Measurements from ENCODE around the gene KLHL17.
A peak's percentile ranks its signal among the peaks of the same experiment; 100 is the strongest.

The KLHL17 gene

GRCh38 chr1:1001057-1001783, 40.8 kb downstream of the KLHL17 start:
- TF ChIP-seq EGR1 (IDR thresholded peaks at IDR 0.05), result no peak
- TF ChIP-seq EP300 (IDR thresholded peaks at IDR 0.05; ENCODE audit: borderline replicate concordance), result peak; percentile 7; the same call in 1 of the 2 replicates
- peak; percentile 80; the same call in 1 of the 2 replicates for TF ChIP-seq ZBTB7A (IDR thresholded peaks at IDR 0.05; ENCODE audit: low read depth)

DNA sequence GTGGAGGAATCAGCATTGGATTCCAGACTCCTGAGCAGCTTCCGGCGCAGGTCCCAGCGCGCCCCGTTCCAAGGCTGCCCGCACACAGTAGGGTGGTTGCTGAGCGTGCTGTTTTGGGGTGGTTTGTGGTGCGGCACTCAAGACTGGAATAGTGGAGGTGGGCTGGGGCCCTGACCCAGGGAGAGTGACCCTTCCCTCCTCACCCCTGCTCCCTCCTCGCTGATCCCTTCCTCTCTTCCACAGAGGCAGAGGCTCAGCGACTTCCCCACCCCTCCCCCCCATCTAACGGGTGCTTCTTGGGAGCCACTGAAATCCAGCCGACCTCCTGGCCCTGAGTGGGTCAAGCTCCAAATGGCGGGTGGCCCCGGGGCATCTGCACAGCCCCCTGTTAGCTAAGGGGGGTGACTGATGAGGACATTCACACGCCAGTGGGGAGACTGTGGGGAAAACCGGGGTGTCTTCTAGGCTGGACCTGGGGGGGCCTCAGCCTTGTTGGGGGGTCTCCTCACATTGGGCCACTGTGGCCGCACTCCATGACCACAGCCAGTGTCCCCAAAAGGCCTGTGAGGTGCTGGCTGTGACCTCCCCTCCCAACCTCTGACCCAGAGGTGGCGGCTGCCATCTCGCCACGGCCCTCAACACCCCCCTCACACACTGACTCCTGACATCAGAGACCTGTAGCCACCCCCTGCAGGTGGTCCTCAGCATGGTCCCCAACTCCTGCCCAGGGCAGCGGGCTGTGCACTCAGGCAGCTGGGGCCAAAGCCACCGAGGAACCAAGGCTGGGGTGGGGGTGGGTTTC, 43.4 kb downstream of the KLHL17 start:
- TF ChIP-seq TAF1 (IDR thresholded peaks at IDR 0.05; ENCODE audit: low read depth), result no peak
- TF ChIP-seq USF1 (IDR thresholded peaks at IDR 0.05), result no peak
- no peak for TF ChIP-seq TEAD4 (IDR thresholded peaks at IDR 0.05)
- TF ChIP-seq FOXM1 (IDR thresholded peaks at IDR 0.05; ENCODE audit: borderline replicate concordance, low read depth), result no peak
- no peak for TF ChIP-seq CEBPB (IDR thresholded peaks at IDR 0.05)
- no peak for TF ChIP-seq REST (IDR thresholded peaks at IDR 0.05; ENCODE audit: low read depth)
- no peak for TF ChIP-seq MAX (IDR thresholded peaks at IDR 0.05)
- TF ChIP-seq RAD21 (IDR thresholded peaks at IDR 0.05; ENCODE audit: low read depth), result no peak
- no peak for TF ChIP-seq TCF12 (IDR thresholded peaks at IDR 0.05; ENCODE audit: low read depth)

- TF ChIP-seq EP300 (IDR thresholded peaks at IDR 0.05; ENCODE audit: borderline replicate concordance), result no peak
- TF ChIP-seq YY1 (IDR thresholded peaks at IDR 0.05; ENCODE audit: low read depth), result no peak
- no peak for TF ChIP-seq REST (IDR thresholded peaks at IDR 0.05; ENCODE audit: low read depth)
- TF ChIP-seq MAX (IDR thresholded peaks at IDR 0.05), result no peak
- no peak for TF ChIP-seq CEBPB (IDR thresholded peaks at IDR 0.05)
- TF ChIP-seq TEAD4 (IDR thresholded peaks at IDR 0.05), result no peak
Observed at GRCh38 chr1:1004420-1004779, 44.0 kb downstream of the KLHL17 start.

- TF ChIP-seq TAF1 (IDR thresholded peaks at IDR 0.05; ENCODE audit: low read depth) (no peak), CEBPB (IDR thresholded peaks at IDR 0.05) (no peak), EP300 (IDR thresholded peaks at IDR 0.05; ENCODE audit: borderline replicate concordance) (peak; percentile 36; the same call in 1 of the 2 replicates), MAX (IDR thresholded peaks at IDR 0.05) (peak; percentile 92), YY1 (IDR thresholded peaks at IDR 0.05; ENCODE audit: low read depth) (peak; percentile 76), EGR1 (IDR thresholded peaks at IDR 0.05) (no peak), ZBTB7A (IDR thresholded peaks at IDR 0.05; ENCODE audit: low read depth) (no peak), TEAD4 (IDR thresholded peaks at IDR 0.05) (no peak), REST (IDR thresholded peaks at IDR 0.05; ENCODE audit: low read depth) (no peak), NFIC (IDR thresholded peaks at IDR 0.05) (peak; percentile 88), RAD21 (IDR thresholded peaks at IDR 0.05; ENCODE audit: low read depth) (no peak), TCF12 (IDR thresholded peaks at IDR 0.05; ENCODE audit: low read depth) (peak; percentile 53; the same call in 1 of the 2 replicates), USF1 (IDR thresholded peaks at IDR 0.05) (peak; percentile 42)
Observed at GRCh38 chr1:1004780-1005697, 44.7 kb downstream of the KLHL17 start.

Measured in Ishikawa (cell line).